Astrocyte of the spinal cord (primary cell): ENCODE results near the gene KCNK16.

Experiments
- DNase-seq: peaks from one replicate; pipeline ENCODE4 v3.0.0; 2011; ENCODE audit warnings: low read depth, low spot score
- H3K4me3 ChIP-seq: 2 replicates; pipeline ENCODE4 v1.5.1; 2011; ENCODE audit warnings: low read depth, mild to moderate bottlenecking, low read length, moderate library complexity
- in situ Hi-C: cut with HindIII; loops from 2 replicates; pipeline ENCODE4 v1.10.0; 2017; ENCODE audit warnings: low sequenced_read_pairs
- TF ChIP-seq, protein P1 (sequence below): IDR thresholded peaks from 2 replicates; pipeline ENCODE4 v1.5.1; 2012; ENCODE audit warnings: low read depth, mild to moderate bottlenecking, low read length, inconsistent platforms

Gene KCNK16

DNA sequence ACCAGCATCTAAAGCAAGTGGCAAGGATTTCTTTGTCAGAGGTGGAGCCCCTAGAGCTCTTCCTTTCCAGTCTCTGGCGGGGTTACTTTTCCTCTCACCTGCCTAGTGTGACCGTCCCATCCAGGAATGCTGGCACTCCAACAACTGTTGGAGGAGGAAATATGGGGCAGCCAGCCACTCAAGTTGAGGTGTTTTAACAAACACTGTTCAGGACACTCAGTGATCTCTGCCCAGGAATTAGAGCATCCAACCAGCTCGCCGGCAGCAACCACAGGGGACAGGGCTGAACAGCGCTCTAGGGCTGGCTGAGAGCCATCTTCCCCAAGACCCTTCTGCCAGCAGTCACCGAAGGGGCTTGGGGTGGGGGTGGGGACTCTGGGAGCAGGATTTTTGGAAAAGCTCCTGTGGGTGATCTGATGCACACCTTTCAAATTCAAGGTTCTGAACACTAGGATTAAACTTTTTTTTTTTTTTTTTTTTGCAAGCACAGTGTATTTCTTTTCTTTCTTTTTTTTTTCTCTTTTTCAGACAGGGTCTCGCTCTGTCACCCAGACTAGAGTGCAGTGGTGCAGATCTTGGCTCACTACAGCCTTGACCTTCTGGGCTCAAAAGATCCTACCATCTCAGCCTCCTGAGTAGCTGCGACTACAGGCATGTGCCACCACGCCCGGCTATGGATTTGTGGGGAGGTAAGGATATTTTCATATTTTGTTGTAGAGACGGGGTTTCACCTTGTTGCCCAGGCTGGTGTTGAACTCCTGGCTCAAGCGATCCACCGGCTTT is 28.4 kb upstream of the KCNK16 start:
- no peak for DNase-seq
- TF ChIP-seq, protein P1, sequence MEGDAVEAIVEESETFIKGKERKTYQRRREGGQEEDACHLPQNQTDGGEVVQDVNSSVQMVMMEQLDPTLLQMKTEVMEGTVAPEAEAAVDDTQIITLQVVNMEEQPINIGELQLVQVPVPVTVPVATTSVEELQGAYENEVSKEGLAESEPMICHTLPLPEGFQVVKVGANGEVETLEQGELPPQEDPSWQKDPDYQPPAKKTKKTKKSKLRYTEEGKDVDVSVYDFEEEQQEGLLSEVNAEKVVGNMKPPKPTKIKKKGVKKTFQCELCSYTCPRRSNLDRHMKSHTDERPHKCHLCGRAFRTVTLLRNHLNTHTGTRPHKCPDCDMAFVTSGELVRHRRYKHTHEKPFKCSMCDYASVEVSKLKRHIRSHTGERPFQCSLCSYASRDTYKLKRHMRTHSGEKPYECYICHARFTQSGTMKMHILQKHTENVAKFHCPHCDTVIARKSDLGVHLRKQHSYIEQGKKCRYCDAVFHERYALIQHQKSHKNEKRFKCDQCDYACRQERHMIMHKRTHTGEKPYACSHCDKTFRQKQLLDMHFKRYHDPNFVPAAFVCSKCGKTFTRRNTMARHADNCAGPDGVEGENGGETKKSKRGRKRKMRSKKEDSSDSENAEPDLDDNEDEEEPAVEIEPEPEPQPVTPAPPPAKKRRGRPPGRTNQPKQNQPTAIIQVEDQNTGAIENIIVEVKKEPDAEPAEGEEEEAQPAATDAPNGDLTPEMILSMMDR = no peak
- H3K4me3 ChIP-seq = no peak overlapping the region
- in situ Hi-C loops = no loop called here

DNA sequence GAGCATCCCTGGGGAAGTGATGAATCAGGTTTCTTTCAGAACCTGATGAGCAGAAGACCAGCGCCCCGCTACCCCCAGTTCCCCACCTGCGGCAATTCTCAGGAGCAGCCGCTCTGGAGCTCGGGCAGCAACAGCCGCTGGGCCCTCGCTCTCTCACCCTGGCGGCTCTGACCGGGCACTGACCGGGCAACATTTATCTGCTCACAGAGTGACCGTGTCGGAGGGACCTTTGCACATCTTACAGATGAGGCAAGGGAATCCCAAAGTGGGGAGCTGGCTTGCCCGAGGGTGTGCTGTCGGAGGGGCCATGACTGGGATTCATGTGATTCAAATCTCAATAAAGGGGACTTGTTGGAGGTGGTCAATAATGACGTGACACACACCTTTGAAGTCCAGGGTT is 26.2 kb upstream of the KCNK16 start:
- DNase-seq = no peak
- in situ Hi-C loops = no loop called here
- no peak overlapping the region for H3K4me3 ChIP-seq
- TF ChIP-seq, protein P1 = no peak

DNA sequence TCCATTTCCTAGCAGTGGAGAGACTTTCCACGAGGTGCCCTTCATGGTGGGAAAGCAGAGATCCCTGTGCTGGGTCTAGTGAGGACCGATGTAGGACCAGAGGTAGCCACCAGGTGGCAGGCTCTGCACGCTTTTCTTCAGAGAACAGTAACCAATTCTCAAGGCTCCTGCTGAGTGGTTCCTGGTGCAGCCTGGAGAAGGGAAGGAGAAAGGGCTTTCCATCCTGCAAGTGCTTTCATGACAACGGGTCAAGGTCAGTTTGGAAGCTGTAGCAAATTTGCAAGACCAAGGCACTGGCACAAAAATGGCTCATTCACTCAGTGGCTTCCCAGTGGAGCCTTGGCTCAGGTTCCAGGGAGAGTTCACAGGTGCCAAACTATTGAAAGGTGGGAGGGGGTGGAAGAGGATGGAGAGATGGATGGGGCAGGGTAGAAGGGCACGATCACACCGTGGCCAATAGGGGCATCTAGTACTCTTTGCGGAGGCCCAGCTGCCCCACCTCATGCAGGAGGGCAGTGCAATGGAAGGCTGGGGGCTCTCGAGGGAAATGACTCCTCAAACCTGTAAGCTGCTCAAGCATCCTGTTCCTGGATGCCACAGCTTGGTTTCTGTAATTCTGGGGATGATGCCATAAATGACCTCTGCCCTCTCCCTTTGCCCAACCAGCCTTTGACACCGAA is 25.5 kb upstream of the KCNK16 start:
- in situ Hi-C loops = no loop called here
- DNase-seq = peak; percentile 63
- TF ChIP-seq, protein P1 = peak; percentile 94
- no peak overlapping the region for H3K4me3 ChIP-seq

DNA sequence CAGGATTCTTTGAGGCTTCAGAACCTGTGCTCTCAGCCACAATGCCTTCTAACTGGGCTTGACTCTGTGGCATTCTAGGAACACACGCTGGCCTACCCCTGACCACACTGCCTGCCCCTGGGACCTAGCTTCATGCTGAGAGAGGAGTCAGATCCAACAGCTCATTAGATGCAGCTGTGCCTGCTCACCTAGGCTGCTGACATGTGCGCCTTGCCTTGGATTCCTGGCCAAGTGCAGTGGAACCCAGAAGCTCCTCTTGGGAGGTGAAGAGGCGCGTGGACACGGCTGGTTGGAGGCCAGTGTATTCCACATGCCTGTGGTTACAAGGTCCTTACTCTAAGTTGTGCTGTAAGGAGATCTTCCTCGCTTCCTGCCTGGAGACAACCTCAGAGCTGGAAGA is 24.7 kb upstream of the KCNK16 start:
- TF ChIP-seq, protein P1 = no peak
- DNase-seq = no peak
- in situ Hi-C loops = no loop called here
- no peak overlapping the region for H3K4me3 ChIP-seq

DNA sequence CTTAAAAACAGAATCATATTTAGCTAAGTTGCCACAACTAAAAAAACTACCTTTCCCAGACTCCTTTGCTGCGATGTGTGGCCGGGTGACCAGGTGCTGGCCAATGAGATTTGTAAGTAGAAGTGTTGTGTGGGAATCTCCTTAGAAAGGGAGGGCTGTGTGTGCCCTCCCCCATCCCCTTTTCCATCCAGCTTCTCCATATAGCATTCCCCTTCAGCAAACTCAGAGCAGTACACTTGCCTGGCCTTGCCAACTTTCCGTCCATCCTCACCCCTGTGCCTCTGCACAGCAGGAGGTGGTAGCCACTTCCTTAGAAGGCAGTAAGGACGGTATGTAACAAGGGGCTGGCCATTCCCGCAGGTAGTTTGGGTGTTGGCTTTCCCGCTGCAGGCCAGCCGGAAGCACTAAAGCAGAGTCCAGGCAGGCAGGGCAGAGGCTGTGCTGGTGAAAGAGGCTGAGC is 22.3 kb upstream of the KCNK16 start:
- in situ Hi-C loops = no loop called here
- TF ChIP-seq, protein P1 = no peak
- DNase-seq = no peak
- H3K4me3 ChIP-seq = no peak overlapping the region

DNA sequence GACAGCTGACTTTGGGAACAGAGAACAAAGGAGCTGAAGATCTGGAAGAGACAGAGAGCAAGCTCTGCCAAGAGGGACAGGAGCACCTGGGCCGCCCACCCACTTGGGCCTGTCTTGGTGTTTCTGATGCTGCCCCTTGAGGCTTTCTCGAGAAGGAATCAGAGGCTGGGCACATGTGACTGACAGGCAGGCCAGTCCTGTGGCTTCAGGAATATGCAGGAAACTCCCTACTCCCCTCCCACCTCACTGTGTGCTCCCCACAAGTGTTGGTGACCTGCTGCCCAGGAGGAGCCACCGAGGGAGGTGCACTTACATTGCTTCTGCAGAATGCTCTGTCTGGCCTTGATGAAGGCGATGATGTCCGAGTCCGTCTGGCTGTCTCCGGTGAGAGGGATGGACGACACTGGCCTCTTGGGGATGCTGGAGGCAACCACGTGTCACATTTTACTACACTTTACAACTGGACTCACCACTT is 20.9 kb upstream of the KCNK16 start:
- in situ Hi-C loops = no loop called here
- TF ChIP-seq, protein P1 = no peak
- no peak for DNase-seq
- no peak overlapping the region for H3K4me3 ChIP-seq
